NCI-H1092 treated with DMSO at 0.1 percent for 48 hours (cell line): ENCODE results near the gene AKNAD1.

Experiments
- DNase-seq: peaks from one replicate; lab custom pipeline; 2025; lab: John Stamatoyannopoulos, UW

The AKNAD1 gene

GRCh38 chr1:108780937-108781574 is 75.8 kb downstream of the AKNAD1 start:
- DNase-seq = no peak

- DNase-seq = no peak
Observed at GRCh38 chr1:108779455-108779854, 77.4 kb downstream of the AKNAD1 start.

GRCh38 chr1:108777839-108778238 is 79.1 kb downstream of the AKNAD1 start:
- DNase-seq = no peak

GRCh38 chr1:108767708-108768107 is 89.2 kb downstream of the AKNAD1 start:
- no peak for DNase-seq

- DNase-seq = no peak
Observed at GRCh38 chr1:108767115-108767514, 89.8 kb downstream of the AKNAD1 start.
